Posterior vena cava (tissue), 2 donors: ENCODE data around the gene SQSTM1. TPM values are rescaled to one million over a fixed set of nuclear protein-coding genes. Genes with fewer than 3 reads are reported as not detected.

Experiments used
- DNase-seq: peaks from one replicate; pipeline ENCODE4 v3.0.0-alpha.2; 2020; ENCODE audit warnings: low spot score
- intact Hi-C, 2 donors: fragments of 100-400 bp; cut with DNase I; formaldehyde crosslinking; loops; one replicate each; pipeline versions ENCODE4 v1.14.1 to v1.14.2; 2022 to 2023
- total RNA-seq, 2 donors: library from RNA; stranded (reverse); fragmentation: NEBNext Ultra II Directional; extraction: Animal tissue kit (Norgen Biotek cat#: 25700); gene quantifications; one replicate each; pipeline ENCODE4 v1.2.1, GENCODE V29; 2021
- donor health status: DM: yes; HTN: yes; CAD: no.
- donor health status: DM: yes; HTN: yes; CAD: no.

The SQSTM1 gene
- total RNA-seq, 2 donors from 2014 or later: 245 to 333 TPM

- intact Hi-C loops: no loop called here
- DNase-seq: peak; percentile 82
These were observed 27.9 kb upstream of the SQSTM1 start for GRCh38 chr5:179792612-179793467.

GRCh38 chr5:179793468-179794139 is 27.1 kb upstream of the SQSTM1 start, which contains the start of gene LTC4S:
Gene LTC4S (plus strand): TSS chr5:179793986. CDS start chr5:179794081, 95 bp downstream.
- DNase-seq: peak; percentile 96
- intact Hi-C loops: no loop called here

- intact Hi-C loops: no loop called here
- peak; percentile 75 for DNase-seq
These were observed 26.5 kb upstream of the SQSTM1 start for GRCh38 chr5:179794171-179794570.

GRCh38 chr5:179794575-179794974 is 26.1 kb upstream of the SQSTM1 start:
- intact Hi-C loops: no loop called here
- DNase-seq: peak; percentile 79

- DNase-seq: peak; percentile 83
- intact Hi-C loops: no loop called here
These were observed 25.4 kb upstream of the SQSTM1 start for GRCh38 chr5:179795049-179795862.

GRCh38 chr5:179795863-179796833 is 24.6 kb upstream of the SQSTM1 start:
- intact Hi-C loops: no loop called here
- DNase-seq: peak; percentile 94

GRCh38 chr5:179796877-179797608 is 23.7 kb upstream of the SQSTM1 start:
- DNase-seq: peak; percentile 76
- intact Hi-C loops: no loop called here

GRCh38 chr5:179797741-179798140 is 23.0 kb upstream of the SQSTM1 start:
- intact Hi-C loops: no loop called here

GRCh38 chr5:179798144-179798770 is 22.4 kb upstream of the SQSTM1 start:
- intact Hi-C loops: no loop called here

More at GRCh38 chr5:179797741-179798140, 23.0 kb upstream of the SQSTM1 start:
- DNase-seq: peak; percentile 69

GRCh38 chr5:179798771-179799643 is 21.7 kb upstream of the SQSTM1 start:
- intact Hi-C loops: no loop called here
- no peak for DNase-seq

More at GRCh38 chr5:179798144-179798770, 22.4 kb upstream of the SQSTM1 start:
- DNase-seq: peak; percentile 66

- intact Hi-C loops: no loop called here
- DNase-seq: peak; percentile 66
These were observed 21.1 kb upstream of the SQSTM1 start for GRCh38 chr5:179799644-179799973.

GRCh38 chr5:179800071-179800695 is 20.5 kb upstream of the SQSTM1 start:
- DNase-seq: peak; percentile 69
- intact Hi-C loops: no loop called here

GRCh38 chr5:179800696-179801201 is 20.0 kb upstream of the SQSTM1 start:
- intact Hi-C loops: no loop called here
- DNase-seq: peak; percentile 67

- DNase-seq: peak; percentile 92
- intact Hi-C loops: no loop called here
These were observed 19.1 kb upstream of the SQSTM1 start for GRCh38 chr5:179801304-179802206.
